ENCODE results near the gene CHMP2A. TPM values are rescaled to one million over a fixed set of nuclear protein-coding genes. Genes with fewer than 3 reads are reported as not detected.
"Not testable (repeated sequence)": the region's sequence is repeated elsewhere in the genome, so short reads cannot be mapped to it uniquely, and the experiment has no call there.

Gene CHMP2A
- total and polyA plus RNA-seq, 2 experiments from 2014 or later = 92.2 to 145 TPM

DNA sequence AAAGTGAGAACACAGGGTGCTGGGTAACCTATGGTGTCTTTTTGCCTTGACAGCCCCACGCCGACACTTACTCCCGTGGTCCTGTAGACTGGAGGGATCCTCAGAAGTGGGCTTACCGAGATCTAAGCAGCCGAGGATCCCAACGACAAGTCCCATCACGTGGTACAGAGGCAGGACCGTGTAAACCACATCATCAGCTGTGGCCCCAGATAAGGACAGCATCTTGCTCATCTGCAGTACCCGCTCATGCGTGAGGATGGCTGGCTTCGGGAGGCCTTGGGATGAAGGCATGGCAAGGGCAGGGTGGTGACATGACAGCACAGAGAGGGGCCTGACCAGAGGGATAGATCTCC is 45.2 kb downstream of the CHMP2A start:
- H3K4me1 ChIP-seq (ENCODE audit: insufficient read depth) = peaks cover 3% of the 10 kb centered on the region; the same call in 1 of the 2 replicates
- Mint-ChIP-seq H3K9me3 (peaks cover 12% of the 10 kb centered on the region), H3K27ac (no peak overlapping the region), H3K4me1 (peaks cover 4% of the 10 kb centered on the region), H3K4me3 (no peak overlapping the region), H3K36me3 (ENCODE audit: low read depth) (peaks cover 6% of the 10 kb centered on the region; the same call in 2 of the 3 replicates), H3K27me3 (ENCODE audit: insufficient read depth, low read depth, poor library complexity) (peaks cover 21% of the 10 kb centered on the region)
- H3F3A ChIP-seq (replicated peaks; ENCODE audit: low read depth) = peaks cover 1% of the 10 kb centered on the region; the same call in 1 of the 2 replicates
- H3K4me2 ChIP-seq = no peak overlapping the region
- H3K9me2 ChIP-seq (ENCODE audit: insufficient read depth) = no peaks in the 10 kb centered on the region
- H3K27ac ChIP-seq (ENCODE audit: low read depth) = no peak overlapping the region
- 0 out of 2 replicates have a peak, but pooled peaks cover under 1% of the 10 kb centered on the region for H3K79me2 ChIP-seq (replicated peaks; ENCODE audit: insufficient read depth)
- TF ChIP-seq EZH2 (IDR thresholded peaks at IDR 0.05; ENCODE audit: low read depth, unreplicated experiment) (no peak), CREB1 (CRISPR knock-in tag; IDR thresholded peaks at IDR 0.05; ENCODE audit: low read depth) (no peak)
- DNase-seq (ENCODE audit: low spot score) = no peak
- no peak overlapping the region for H3K4me3 ChIP-seq
- no peak for ATAC-seq
- no peaks in the 10 kb centered on the region for H3K36me3 ChIP-seq (ENCODE audit: insufficient read depth)
- no peaks in the 10 kb centered on the region for H3K27me3 ChIP-seq (ENCODE audit: insufficient read depth)
- H2AFZ ChIP-seq = no peak overlapping the region
- no peaks in the 10 kb centered on the region for H4K20me1 ChIP-seq (replicated peaks; ENCODE audit: insufficient read depth)

DNA sequence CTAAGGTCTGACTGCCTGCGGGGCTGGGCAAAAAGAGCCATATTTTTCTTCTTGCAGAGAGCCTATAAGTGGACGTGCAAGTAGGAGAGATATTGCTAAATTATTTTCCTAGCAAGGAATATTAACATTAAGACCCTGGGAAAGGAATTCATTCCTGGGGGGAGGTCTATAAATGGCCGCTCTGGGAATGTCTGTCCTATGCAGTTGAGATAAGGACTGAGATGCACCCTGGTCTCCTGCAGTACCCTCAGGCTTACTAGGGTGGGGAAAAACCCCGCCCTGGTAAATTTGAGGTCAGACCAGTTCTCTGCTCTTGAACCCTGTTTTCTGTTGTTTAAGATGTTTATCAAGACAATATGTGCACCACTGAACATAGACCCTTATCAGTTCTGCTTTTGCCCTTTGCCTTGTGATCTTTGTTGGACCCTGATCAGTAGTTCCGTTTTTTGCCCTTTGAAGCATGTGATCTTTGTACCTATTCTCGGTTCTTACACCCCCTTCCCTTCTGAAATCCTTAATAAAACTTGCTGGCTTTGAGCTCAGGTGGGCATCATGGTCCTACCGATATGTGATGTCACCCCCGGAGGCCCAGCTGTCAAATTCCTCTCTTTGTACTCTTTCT is 47.2 kb downstream of the CHMP2A start:
- H4K20me1 ChIP-seq (replicated peaks; ENCODE audit: insufficient read depth); H2AFZ ChIP-seq; H3K79me2 ChIP-seq (replicated peaks; ENCODE audit: insufficient read depth); DNase-seq (ENCODE audit: low spot score); H3K4me1 ChIP-seq (ENCODE audit: insufficient read depth); H3F3A ChIP-seq (replicated peaks; ENCODE audit: low read depth); ATAC-seq; H3K4me2 ChIP-seq; H3K9me2 ChIP-seq (ENCODE audit: insufficient read depth); H3K27ac Mint-ChIP-seq; H3K36me3 Mint-ChIP-seq (ENCODE audit: low read depth); H3K4me3 Mint-ChIP-seq; H3K4me1 Mint-ChIP-seq; H3K27me3 ChIP-seq (ENCODE audit: insufficient read depth); H3K27ac ChIP-seq (ENCODE audit: low read depth); H3K36me3 ChIP-seq (ENCODE audit: insufficient read depth); H3K4me3 ChIP-seq: not testable (repeated sequence)
- peaks cover 12% of the 10 kb centered on the region for H3K9me3 Mint-ChIP-seq
- H3K27me3 Mint-ChIP-seq (ENCODE audit: insufficient read depth, low read depth, poor library complexity) = peaks cover 19% of the 10 kb centered on the region

Small RNAs within 50 kb of the gene (microRNA-seq; reads per million reads assigned to microRNA genes)
- gene MIR6807 = not detected

Small RNAs within 50 kb of the gene (small RNA-seq; reads per million reads assigned to genes)
- gene MIR6807 (ENCODE audit: low replicate concordance) (0.25 reads per million, percentile 4 among the genes with 10 or more reads in this experiment), gene RN7SL525P (ENCODE audit: low replicate concordance) (not detected)

Other genes starting within 250 kb of the CHMP2A start
- gene ERVK3-1, start 249.7 kb downstream of the CHMP2A start, total RNA-seq (2014; rRNA removed; shearing (Covaris generic)) = 26.1 and 34.4 TPM in 2 replicates
- 64.2 and 66.2 TPM in 2 replicates for gene ERVK3-1, start 249.7 kb downstream of the CHMP2A start, polyA plus RNA-seq (2016; fragmentation: Nextera tagmentation; extraction: Ambion mirVana)
- 2.7 and 2.9 TPM in 2 replicates for gene ZSCAN22, start 228.1 kb downstream of the CHMP2A start, total RNA-seq (2014; rRNA removed; shearing (Covaris generic))
- gene ZSCAN22, start 228.1 kb downstream of the CHMP2A start, polyA plus RNA-seq (2016; fragmentation: Nextera tagmentation; extraction: Ambion mirVana) = 0.86 and 0.99 TPM in 2 replicates
- gene A1BG, start 201.6 kb downstream of the CHMP2A start, total RNA-seq (2014; rRNA removed; shearing (Covaris generic)) = 6.5 and 17.7 TPM in 2 replicates
- gene A1BG, start 201.6 kb downstream of the CHMP2A start, polyA plus RNA-seq (2016; fragmentation: Nextera tagmentation; extraction: Ambion mirVana) = 43.5 and 50.5 TPM in 2 replicates
- gene ZNF497, start 192.4 kb downstream of the CHMP2A start, total RNA-seq (2014; rRNA removed; shearing (Covaris generic)) = 1.0 and 2.0 TPM in 2 replicates
- 0.44 and 0.61 TPM in 2 replicates for gene ZNF497, start 192.4 kb downstream of the CHMP2A start, polyA plus RNA-seq (2016; fragmentation: Nextera tagmentation; extraction: Ambion mirVana)
- gene ZNF837, start 174.1 kb downstream of the CHMP2A start, total RNA-seq (2014; rRNA removed; shearing (Covaris generic)) = 11.0 and 11.3 TPM in 2 replicates
- 2.2 and 3.1 TPM in 2 replicates for gene ZNF837, start 174.1 kb downstream of the CHMP2A start, polyA plus RNA-seq (2016; fragmentation: Nextera tagmentation; extraction: Ambion mirVana)
- gene RPS5, start 167.8 kb downstream of the CHMP2A start, total RNA-seq (2014; rRNA removed; shearing (Covaris generic)) = 2,020 and 2,111 TPM in 2 replicates
- 734 and 753 TPM in 2 replicates for gene RPS5, start 167.8 kb downstream of the CHMP2A start, polyA plus RNA-seq (2016; fragmentation: Nextera tagmentation; extraction: Ambion mirVana)
- gene RNF225, start 159.4 kb downstream of the CHMP2A start, total RNA-seq (2014; rRNA removed; shearing (Covaris generic)) = 0.87 TPM in 1 of 2 replicates, not detected in the other
- gene RNF225, start 159.4 kb downstream of the CHMP2A start, polyA plus RNA-seq (2016; fragmentation: Nextera tagmentation; extraction: Ambion mirVana) = not detected in 2 replicates
- gene ZNF584, start 146.5 kb downstream of the CHMP2A start, total RNA-seq (2014; rRNA removed; shearing (Covaris generic)) = 8.1 and 9.1 TPM in 2 replicates
- 1.1 and 2.3 TPM in 2 replicates for gene ZNF584, start 146.5 kb downstream of the CHMP2A start, polyA plus RNA-seq (2016; fragmentation: Nextera tagmentation; extraction: Ambion mirVana)
- 3.0 and 5.2 TPM in 2 replicates for gene ZNF132, start 115.0 kb downstream of the CHMP2A start, total RNA-seq (2014; rRNA removed; shearing (Covaris generic))
- gene ZNF132, start 115.0 kb downstream of the CHMP2A start, polyA plus RNA-seq (2016; fragmentation: Nextera tagmentation; extraction: Ambion mirVana) = 1.1 and 2.2 TPM in 2 replicates
- gene ZNF324B, start 103.5 kb downstream of the CHMP2A start, total RNA-seq (2014; rRNA removed; shearing (Covaris generic)) = 3.0 and 4.7 TPM in 2 replicates
- gene ZNF324B, start 103.5 kb downstream of the CHMP2A start, polyA plus RNA-seq (2016; fragmentation: Nextera tagmentation; extraction: Ambion mirVana) = 0.50 and 0.61 TPM in 2 replicates
- 11.4 and 15.0 TPM in 2 replicates for gene ZNF324, start 88.0 kb downstream of the CHMP2A start, total RNA-seq (2014; rRNA removed; shearing (Covaris generic))
- gene ZNF324, start 88.0 kb downstream of the CHMP2A start, polyA plus RNA-seq (2016; fragmentation: Nextera tagmentation; extraction: Ambion mirVana) = 3.5 and 3.9 TPM in 2 replicates
- 5.6 and 5.9 TPM in 2 replicates for gene ZNF446, start 78.8 kb downstream of the CHMP2A start, total RNA-seq (2014; rRNA removed; shearing (Covaris generic))
- 2.1 and 2.4 TPM in 2 replicates for gene ZNF446, start 78.8 kb downstream of the CHMP2A start, polyA plus RNA-seq (2016; fragmentation: Nextera tagmentation; extraction: Ambion mirVana)
- gene SLC27A5, start 43.1 kb downstream of the CHMP2A start, total RNA-seq (2014; rRNA removed; shearing (Covaris generic)) = 13.4 and 16.2 TPM in 2 replicates
- 35.5 and 37.7 TPM in 2 replicates for gene SLC27A5, start 43.1 kb downstream of the CHMP2A start, polyA plus RNA-seq (2016; fragmentation: Nextera tagmentation; extraction: Ambion mirVana)
- gene ZBTB45, start 35.3 kb downstream of the CHMP2A start, total RNA-seq (2014; rRNA removed; shearing (Covaris generic)) = 9.0 and 10.4 TPM in 2 replicates
- gene ZBTB45, start 35.3 kb downstream of the CHMP2A start, polyA plus RNA-seq (2016; fragmentation: Nextera tagmentation; extraction: Ambion mirVana) = 8.5 and 9.5 TPM in 2 replicates
- 1,208 and 1,430 TPM in 2 replicates for gene TRIM28, start 11.0 kb downstream of the CHMP2A start, total RNA-seq (2014; rRNA removed; shearing (Covaris generic))
- gene TRIM28, start 11.0 kb downstream of the CHMP2A start, polyA plus RNA-seq (2016; fragmentation: Nextera tagmentation; extraction: Ambion mirVana) = 920 and 1,022 TPM in 2 replicates
- gene UBE2M, start 3.5 kb upstream of the CHMP2A start, total RNA-seq (2014; rRNA removed; shearing (Covaris generic)) = 43.7 and 64.5 TPM in 2 replicates
- 27.6 and 39.8 TPM in 2 replicates for gene UBE2M, start 3.5 kb upstream of the CHMP2A start, polyA plus RNA-seq (2016; fragmentation: Nextera tagmentation; extraction: Ambion mirVana)
- gene MZF1, start 18.2 kb upstream of the CHMP2A start, total RNA-seq (2014; rRNA removed; shearing (Covaris generic)) = 17.8 and 21.8 TPM in 2 replicates
- gene MZF1, start 18.2 kb upstream of the CHMP2A start, polyA plus RNA-seq (2016; fragmentation: Nextera tagmentation; extraction: Ambion mirVana) = 10.2 and 10.8 TPM in 2 replicates

All from GM23338 (cell line).